HG02973 (cell line): ENCODE measurements around the gene PLA2G4F.

Experiments
- ATAC-seq: cut with Tn5 transposase; IDR thresholded peaks from one replicate; pipeline ENCODE4 v1.9.1; 2021; ENCODE audit warnings: moderate library complexity; ENCODE audit not compliant: unreplicated experiment

PLA2G4F gene

DNA sequence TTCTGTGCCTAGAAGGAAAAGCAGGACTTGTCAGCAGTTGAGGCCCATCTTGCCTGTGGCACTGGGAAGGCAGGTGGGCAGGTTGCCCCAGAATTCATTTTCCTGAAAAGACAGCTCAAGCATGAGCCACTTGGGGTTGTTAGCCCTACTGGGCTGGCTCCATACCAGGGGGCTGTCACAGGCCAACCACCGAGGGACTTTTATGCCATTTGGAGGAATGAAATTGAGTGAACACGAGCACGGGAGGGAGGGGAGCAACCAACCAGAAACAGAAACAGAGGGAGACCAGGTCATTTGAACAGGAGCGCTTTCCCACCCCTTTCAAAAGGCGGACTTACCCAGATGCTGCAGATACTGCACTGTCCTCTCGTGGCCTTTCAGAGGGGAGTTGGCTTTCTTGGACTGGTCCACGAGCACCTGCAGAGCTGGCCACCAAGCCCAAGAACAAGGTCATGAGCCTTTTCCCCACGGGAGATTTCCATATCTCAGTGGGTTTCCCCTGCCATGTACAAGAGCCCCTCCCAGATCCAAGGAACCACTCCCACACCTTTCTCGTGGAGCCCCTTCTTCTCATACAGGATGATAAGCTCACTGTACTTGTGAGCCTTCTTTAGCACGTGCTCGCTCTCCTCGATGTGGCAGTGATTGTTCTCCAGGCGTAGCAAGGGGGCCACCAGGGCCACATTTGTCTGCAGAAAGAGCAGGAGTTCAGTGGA lies 9.9 kb upstream of the PLA2G4F start:
- ATAC-seq: no peak

DNA sequence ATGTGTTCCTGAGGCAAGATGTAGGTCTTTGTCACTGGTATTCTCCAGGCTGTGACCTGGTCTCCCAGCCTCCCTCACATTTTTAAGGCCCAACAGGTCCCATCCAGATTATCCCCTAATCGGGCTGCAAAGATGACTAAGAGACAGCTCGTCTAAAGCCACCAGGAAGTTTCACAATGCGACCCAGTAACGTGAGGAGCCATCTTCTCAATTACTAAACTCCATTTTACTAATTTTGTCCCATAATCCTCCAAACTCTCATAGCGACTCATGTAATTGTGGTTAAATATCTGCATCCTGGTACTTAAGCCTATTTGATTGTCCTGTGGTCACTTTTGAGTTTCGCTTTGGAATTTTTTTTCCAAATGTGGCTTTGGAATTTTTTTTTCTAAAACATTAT lies 8.7 kb upstream of the PLA2G4F start:
- no peak for ATAC-seq

DNA sequence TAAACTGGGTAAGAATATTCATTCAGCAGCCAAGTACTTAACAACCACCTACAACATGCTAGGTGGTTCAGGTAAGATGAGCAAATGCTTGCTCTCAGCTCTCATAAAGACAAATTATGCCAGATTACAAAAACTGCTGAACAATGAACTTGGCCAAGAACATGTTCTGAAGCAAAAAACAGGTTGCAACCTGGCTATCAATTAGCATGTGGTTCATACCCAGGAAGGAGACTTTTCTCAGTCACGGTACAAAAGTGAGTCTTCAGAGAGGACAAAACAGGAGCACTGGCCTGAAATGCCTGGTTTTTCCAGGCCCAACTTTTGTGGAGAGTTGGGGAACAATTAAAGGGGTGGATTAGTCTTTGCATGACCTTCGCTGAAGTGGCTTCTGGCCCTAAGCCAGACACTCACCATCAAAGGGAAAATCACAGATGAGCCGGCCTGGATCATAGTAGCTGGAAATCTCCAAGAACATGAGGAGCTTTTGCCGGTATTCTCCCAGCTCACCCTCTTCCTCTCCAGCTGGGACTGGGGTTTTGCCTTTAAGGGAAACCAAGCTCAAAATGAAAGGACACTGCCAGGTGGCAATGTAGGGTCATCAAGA lies 7.6 kb upstream of the PLA2G4F start:
- ATAC-seq: no peak

DNA sequence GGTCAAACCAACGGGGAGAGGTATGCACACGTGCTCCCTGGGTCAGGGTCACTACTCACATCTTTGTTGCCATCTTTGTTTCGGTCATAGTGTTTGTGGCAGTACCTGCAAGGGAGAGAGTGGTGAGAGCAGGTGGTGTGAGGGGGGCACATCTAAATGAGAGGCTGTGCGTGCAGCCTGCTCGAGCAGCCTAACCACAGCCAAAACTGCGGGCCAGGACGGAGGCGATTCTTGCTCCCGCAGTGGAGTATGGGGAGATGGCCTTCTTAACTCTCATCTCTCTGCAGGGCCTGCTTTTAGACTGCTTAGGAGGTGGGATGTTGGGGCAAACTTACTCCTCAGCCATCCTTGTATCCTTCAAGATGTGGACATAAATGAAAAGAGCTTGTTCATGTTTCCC lies 6.9 kb upstream of the PLA2G4F start:
- ATAC-seq: no peak

DNA sequence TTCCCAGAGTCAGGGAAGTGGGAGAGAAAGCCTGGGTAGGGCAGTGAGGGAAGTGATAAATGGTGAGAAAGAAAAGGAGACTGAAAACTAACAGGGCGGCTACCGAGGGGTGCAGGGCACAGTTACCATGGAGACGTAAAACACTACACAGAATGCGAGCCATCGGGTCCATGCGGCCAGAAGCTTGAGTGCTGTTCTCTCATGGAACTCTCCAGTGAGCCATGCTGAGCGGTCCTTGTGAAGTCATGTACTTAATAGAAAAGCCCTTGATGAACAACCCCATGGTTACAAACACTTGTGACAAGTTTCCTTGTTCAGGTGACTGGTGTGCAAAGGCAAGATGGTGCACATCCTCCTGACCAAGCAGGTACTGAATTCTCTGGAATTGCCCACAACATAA lies 3.7 kb upstream of the PLA2G4F start:
- no peak for ATAC-seq

DNA sequence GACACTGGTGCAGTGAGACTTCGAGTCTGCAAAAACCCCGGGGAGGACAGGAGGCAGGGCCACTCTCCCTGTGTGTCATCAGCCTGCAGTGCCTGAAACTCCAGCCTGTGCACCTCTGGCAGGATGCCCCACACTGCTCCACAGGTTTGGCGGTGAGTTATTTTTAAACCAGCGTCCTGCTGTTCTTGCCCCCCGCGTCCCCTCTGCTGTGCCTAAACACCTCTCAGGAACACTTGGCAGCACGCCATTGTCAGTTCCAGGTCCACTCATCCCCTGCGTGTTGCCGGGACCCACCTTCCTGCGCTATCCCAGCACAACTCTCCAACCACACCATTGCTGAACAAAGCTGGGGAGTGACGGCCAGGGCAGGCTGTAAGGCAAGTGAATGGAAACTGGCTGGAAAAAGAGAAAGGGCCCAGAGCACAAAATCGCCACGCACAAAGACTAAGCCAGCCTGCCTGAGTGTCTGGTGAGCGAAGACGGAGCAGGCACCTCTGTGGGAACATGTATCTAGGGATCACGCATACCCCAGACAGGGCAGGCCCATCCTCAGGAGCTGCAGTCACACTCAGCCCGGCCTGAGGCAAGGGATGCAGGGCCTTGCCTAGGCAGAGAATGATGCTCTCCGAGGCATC lies 3.1 kb upstream of the PLA2G4F start:
- no peak for ATAC-seq

DNA sequence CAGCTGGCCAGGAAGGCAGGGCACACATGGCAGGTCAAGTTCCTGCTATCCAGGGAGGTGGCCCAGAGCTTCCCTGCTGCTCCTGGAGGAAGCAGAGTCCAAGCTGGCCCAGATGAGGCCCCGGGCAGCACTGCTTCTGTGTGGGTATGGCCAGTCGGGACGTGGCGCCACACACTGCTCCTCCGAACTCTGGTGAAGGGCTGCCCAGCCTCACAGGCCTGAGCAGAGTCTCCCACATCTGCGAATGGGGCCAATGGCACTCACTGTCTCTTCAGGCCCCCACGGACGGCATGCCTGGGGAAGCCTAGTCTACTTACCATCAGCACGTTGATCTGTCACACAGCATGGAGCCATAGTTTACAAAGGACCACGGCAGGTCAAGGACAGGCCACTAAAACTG lies 2.5 kb upstream of the PLA2G4F start:
- ATAC-seq: no peak

DNA sequence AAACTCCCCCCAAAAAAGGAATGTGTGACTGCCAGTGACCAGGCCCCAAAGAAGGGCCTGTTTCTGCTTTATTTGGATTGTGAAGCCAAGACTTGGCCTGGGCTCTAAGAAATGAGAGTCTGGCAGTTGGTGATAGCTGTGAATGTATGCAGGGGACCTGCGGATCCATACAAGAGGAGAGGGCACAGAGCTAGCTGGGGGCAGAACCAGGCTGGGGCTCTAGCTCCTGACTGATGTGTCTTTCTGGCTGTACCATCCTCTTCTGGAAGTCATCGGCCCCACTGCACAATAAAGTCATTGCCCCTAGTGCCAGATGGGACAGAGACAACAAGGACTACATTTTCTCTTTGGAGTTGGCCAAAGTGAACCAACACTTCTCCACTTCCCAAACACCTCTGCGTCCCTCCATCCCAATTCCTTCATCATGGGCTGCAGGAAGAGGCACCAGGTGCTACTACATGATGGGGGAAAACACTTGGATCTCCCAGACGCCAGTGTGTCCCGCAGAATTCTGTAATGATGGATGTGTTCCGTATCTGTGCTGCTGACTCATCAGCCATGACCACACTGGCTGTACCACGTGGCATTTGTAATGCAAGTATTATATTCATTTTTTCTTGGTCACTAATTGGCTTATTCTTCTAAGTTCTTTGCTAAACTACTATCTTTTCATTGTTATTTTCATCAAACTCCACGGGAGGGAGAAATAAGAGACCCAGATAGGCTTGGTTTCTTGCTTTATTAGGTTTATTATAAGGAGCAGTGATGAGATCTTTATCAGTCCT lies 1.7 kb upstream of the PLA2G4F start:
- ATAC-seq: no peak

DNA sequence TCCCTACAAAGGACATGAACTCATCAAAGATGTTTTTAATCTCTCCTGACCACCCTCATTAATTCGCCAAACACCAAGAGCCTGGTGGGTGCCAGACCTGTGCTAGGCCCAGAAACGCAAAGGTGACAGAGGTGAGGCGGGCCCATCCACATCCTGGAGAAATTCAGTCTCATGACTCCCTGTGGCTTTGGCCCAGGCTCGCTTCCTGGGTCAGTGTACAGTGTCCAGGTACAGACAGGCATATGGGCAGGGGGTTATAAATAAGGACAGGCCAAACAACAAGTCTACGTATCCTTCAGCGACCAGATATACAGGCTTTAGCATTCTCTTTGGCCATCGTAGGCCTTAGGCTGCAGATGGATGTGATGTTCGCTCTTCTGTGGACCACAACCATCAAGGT lies 945 bp upstream of the PLA2G4F start:
- ATAC-seq: no peak

DNA sequence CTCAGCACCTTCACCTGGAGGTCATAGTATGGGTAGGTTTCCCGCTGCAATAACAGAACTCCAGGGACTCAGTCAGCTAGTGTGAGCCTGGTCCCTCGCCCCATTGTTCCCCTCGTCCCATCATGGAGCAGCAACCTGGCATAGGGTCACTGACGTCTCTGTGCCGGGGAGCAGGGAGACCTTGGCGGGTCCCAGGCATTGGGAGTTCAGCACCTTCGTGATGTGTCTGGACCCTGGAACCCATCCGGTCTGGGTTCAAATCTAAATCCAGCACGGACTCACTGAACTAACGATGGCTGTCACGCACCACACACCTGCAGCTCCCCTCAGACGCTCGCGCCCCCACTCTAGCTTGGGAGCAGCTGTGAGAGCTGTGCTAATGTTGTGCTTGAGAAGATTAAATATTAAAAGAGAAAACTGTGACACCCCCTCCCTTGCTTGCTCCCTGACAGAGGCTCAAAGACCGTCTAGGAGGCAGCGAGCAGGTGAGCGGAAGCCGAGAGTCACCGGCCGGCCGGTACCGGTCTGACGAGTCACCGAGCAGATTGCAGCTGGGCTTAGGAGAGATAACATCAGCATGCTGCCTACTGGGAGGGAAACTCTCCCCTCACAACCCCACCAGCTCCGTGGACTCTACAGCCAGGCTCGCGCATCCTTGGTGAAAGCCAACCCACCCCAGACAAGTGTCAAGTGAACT lies 742 bp downstream of the PLA2G4F start:
- no peak for ATAC-seq

DNA sequence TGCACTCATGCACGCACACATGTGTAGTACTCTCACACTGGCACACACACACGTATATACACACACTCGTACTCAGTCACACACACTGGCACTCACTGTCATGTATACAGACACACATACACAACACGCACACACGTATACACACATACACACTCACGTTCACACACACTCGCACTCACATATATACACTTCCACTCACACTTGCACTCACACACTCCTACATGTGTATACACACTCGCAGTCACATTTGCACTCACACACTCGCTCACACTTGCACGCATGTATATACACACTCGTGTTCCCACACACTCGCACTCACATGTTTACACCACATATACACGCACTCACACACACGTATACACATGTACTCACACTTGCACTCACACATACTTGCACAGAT lies 1.5 kb downstream of the PLA2G4F start:
- no peak for ATAC-seq

DNA sequence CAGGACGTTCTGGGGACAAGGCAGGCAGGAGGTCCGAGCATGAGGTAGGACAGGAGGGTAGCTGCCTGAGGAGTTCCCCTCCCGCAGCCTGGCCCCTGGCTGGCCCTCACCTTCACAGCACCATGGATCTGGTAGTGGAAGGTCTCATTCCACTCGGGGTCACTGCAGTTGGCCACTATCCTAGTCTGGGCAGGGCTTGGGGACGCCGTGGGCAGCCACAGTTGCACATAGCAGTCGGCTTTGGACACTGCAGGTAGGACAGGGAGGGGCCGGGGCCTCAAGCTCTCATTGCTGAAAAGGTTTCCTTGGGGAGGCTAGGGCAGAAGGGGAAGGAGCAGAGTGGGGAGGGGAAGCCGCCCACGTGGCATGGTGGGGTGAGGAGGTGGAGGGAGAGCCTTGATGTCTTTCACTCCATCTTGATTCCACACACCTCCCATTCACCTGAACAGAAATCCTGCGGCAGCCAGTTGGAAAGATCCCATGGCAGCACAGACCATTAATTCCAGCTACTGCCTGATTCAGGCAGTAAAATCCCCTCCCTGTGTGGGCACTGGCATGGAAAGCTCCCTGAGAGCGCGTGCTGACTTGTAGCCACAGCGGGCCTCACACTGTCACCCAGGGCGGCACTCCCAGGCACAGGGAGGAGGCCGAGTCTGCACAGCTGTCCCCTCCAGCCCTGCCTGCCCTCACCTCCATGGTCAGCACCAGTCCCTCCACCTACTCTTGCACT lies 2.1 kb downstream of the PLA2G4F start:
- ATAC-seq: no peak

DNA sequence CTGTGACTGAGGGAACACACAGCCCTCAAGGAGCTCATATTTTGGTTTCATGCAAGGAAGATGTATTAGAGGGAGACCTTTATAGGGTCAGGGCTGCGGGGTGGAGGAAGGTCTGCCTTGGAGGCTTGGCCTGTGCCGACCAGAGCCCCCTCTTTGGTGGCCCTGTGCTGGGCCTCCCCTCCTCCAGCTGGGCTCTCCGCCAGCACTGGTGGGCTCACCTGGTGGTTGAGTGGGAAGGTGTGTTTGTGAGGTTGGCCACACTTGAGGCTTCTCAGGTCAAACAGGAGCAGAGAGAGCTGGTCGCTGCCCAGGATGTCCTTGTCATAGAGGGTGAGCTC lies 2.6 kb downstream of the PLA2G4F start:
- ATAC-seq: no peak

DNA sequence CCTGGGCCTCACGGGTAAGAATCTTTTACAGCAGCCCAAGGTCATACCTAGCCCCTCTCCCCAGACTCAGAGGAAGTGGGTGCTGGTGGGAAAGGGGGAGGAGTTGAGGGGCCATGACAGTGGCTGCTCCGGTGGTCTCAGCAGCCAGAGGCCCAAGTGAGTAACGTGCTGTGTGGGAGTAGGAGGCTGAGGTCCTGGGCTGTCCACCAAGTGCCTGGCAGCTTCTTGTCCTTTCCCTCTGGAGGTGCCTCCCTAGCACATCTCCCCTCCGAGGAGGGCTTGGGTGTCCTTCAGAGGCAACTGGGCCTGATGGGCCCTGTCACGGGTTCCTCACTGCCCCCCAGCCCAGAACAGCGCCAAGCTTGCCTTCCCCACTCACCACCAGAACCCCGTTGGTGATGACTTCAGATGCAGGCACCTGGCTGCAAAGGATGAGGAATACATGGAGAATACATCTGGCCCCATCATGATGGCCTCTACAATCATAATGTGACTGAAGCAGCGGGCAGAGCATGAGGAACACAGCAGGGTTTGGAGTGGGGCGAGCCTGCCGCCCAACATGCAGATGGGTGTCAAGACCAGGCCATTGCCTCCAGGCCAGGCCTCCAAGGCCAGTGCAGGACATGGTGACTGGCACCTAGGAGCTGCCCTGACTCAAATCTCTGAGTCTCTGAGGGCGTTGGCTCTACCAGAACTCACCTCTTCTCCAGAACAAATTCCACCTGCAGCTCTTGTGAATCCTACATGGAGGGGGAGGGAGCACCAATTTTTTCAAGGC lies 3.3 kb downstream of the PLA2G4F start:
- no peak for ATAC-seq

DNA sequence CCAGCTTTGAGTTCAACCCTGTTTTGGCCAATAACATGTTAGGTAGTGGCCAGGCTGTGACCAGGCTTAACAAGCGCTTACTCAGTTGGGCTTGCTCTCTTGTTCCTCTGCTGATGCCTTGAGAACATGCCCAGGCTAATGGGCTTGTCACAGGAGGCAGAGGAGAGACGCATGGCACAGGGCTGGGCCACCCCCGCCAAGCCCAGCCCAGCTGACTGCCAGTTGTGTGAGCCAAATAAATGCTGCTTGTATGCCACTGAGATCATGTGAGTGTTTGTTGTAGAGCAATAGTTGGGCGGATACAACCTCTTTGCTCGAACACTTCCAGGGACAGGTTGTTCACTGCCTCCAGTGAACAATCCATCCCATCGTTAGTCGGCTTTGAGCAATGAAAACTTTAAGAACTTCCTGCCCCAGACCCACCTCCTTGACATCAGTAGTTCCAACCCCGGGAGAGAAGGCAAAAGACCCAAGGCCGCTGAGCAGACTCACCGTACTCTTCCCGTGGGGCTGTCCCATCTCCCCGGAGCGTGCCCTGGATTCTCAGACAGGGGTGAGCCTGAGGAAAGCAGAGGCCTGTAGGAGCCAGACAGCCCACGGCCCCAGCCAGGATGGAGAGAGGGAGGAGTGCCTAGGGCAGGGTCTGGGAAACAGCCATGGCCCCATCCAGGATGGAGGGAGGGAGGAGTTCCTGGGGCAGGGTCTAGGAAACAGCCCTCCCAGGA lies 4.1 kb downstream of the PLA2G4F start:
- ATAC-seq: no peak

DNA sequence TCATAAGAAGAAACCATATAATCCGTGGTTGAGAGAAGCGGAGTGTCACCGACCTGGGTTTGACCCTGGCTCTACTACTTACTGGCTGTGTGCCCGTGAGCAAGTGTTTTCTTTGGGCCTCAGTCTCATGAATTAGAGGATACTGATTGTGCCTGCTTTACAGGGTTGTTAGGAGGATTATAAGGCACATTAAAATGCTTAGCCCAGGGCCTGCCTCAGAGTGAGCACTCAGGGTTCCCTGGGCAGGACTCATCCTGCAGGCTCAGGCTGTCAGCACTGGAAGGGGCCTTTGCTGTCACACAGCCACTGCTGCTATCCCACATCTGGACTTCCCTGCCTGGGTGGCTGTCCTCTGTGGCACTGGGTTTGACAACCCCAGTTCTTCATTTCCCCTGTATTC lies 4.7 kb downstream of the PLA2G4F start:
- no peak for ATAC-seq

DNA sequence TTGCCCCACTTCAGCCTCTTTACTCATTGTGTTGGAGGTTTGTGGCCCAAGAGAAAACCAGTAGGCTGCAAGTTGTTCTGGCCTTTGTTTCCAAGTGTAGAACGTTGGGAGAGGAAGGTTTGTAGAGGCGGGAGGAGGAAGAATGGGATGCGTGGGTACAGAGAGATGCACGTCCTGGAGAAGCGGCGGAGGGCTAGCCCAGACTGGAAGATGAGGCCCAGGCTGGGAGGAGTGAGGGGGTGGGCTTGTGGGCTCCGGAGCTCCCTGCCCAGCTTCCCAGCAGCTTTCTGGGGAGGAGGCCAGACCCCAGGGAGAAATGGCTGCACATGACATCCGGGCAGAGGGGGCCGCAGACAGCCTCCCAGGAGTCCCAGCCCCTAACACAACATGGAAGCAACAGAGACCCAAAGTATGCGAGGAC lies 5.3 kb downstream of the PLA2G4F start:
- ATAC-seq: no peak

DNA sequence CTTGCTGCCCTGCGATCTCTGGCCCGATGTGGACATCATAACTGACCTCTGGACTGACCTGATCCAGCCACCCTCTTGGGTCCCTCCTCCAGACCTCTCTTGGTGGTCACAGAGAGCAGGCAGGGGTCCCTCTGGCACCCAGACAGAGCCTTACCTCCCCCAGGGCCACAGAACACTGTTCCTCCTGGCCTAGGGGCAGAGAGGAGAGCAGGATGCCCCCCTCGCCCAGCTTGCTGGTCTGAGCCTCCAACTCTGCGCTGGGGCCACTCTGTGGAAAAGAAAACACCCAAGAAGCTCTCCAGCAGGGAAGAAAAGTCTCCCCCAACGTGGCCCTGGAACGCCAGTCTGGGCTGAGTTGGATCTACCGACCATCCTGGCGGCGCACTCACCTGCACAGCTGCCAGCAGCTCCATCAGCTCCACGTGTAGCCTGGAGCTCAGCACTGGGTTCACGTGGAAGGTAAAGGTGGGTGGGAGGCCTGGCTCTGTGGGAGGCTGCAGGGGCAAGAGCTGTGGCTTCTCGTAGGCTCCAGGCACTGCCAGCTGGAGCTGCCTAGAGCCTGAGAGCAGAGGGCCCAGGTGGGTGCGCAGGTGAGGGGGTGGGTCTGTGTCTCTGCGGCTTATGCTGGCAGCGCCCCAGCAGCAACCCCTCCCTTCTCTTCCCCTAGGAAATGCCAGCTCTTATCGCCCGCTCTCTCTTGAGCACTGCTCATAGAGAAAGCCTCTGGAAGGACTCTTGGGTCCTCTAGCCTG lies 6.0 kb downstream of the PLA2G4F start:
- ATAC-seq: no peak
